Mammary epithelial cell (primary cell): ENCODE data around the gene CSRNP3.

Experiments
- CTCF ChIP-seq, 2 donors: IDR thresholded peaks in 1 of 2; conservative IDR thresholded peaks in 1 of 2; 2 replicates each; pipeline ENCODE4 v1.5.1; 2011 to 2012; ENCODE audit warnings: inconsistent platforms in 2 of 2, low read length in 2 of 2, mild to moderate bottlenecking in 2 of 2, control low read depth in 1 of 2, low read depth in 1 of 2; ENCODE audit not compliant: insufficient read depth in 1 of 2; ENCODE audit errors: extremely low read depth in 1 of 2
- EZH2 ChIP-seq: IDR thresholded peaks from 2 replicates; pipeline ENCODE4 v1.6.1; 2012; ENCODE audit warnings: low read length, inconsistent platforms, borderline replicate concordance

- TF ChIP-seq CTCF (conservative IDR thresholded peaks at IDR 0.05 in 1 of 2, IDR thresholded peaks at IDR 0.05 in 1 of 2; ENCODE audit: extremely low read depth in 1 of 2, insufficient read depth in 1 of 2, low read depth in 1 of 2, low read length in 2 of 2), result no peak
- TF ChIP-seq EZH2, result no peak
These were observed 63.8 kb downstream of the CSRNP3 start for GRCh38 chr2:165533331-165533730.
